RWPE2 (cell line): ENCODE data around the gene STK24.
A peak's percentile ranks its signal among the peaks of the same experiment; 100 is the strongest.
"Not testable (repeated sequence)": the region's sequence is repeated elsewhere in the genome, so short reads cannot be mapped to it uniquely, and the experiment has no call there.

ENCODE experiments used
- ATAC-seq: fragments of 200-7000 bp; cut with Tn5 transposase; 3 replicates; pipeline ENCODE4 v1.9.1; 2021; ENCODE audit warnings: low read depth
- DNase-seq: peaks from one replicate; pipeline ENCODE4 v3.0.0-alpha.2; 2020; ENCODE audit warnings: low spot score
- H3K27ac ChIP-seq: fragments of 450-650 bp; 2 replicates; pipeline ENCODE4 v1.5.1; 2017; ENCODE audit warnings: mild to moderate bottlenecking; ENCODE audit not compliant: poor library complexity, severe bottlenecking
- H3K27me3 ChIP-seq: fragments of 250-450 bp; sonication (Bioruptor Pico); 2 replicates; pipeline ENCODE4 v1.5.1; 2021; ENCODE audit warnings: mild to moderate bottlenecking, moderate library complexity; ENCODE audit not compliant: insufficient read depth, poor library complexity, severe bottlenecking
- H3K36me3 ChIP-seq: fragments of 250-450 bp; sonication (Bioruptor Pico); 2 replicates; pipeline ENCODE4 v1.5.1; 2020; ENCODE audit warnings: low read depth, mild to moderate bottlenecking, moderate library complexity
- H3K4me1 ChIP-seq: fragments of 250-450 bp; sonication (Bioruptor Pico); 2 replicates; pipeline ENCODE4 v1.5.1; 2021; ENCODE audit warnings: mild to moderate bottlenecking, moderate library complexity; ENCODE audit not compliant: insufficient read depth, poor library complexity, severe bottlenecking
- H3K4me3 ChIP-seq: fragments of 250-450 bp; sonication (Bioruptor Pico); 2 replicates; pipeline ENCODE4 v1.5.1; 2021; ENCODE audit warnings: mild to moderate bottlenecking, moderate library complexity; ENCODE audit not compliant: severe bottlenecking
- H3K9me3 ChIP-seq: fragments of 250-450 bp; sonication (Bioruptor Pico); 2 replicates; pipeline ENCODE4 v1.5.1; 2021; ENCODE audit warnings: mild to moderate bottlenecking, moderate library complexity; ENCODE audit not compliant: severe bottlenecking
- TF ChIP-seq, protein P1 (sequence below): fragments of 450-650 bp; IDR thresholded peaks from one replicate; pipeline ENCODE4 v1.5.1; 2017; ENCODE audit warnings: mild to moderate bottlenecking, moderate library complexity; ENCODE audit not compliant: poor library complexity, severe bottlenecking

STK24 gene

DNA sequence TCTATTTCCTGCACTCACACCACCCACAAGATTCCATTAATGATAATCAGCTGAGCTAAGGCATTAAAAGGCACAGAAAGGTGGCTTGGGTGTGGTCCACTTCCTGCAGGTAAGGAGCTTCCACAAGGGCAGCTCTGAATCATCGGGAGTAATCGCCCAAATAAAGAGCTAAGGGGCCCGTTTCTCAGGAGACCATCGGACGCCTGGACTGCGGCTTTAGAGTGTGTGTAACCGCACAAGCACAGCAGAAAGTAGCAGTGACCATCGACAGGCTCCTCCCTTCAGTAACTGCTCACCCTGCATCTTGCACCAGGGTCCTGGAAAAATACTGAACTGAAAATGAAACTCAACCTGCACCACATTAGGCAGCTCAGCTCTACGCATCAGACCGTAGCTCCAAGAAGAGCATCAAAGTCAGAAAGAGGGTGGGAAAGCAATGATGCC is 6.0 kb downstream of the STK24 start:
- H3K4me3 ChIP-seq, result peak overlapping the region; percentile 16
- H3K9me3 ChIP-seq, result no peaks in the 10 kb centered on the region
- peak overlapping the region; percentile 92 for H3K27ac ChIP-seq
- H3K36me3 ChIP-seq, result peaks cover 11% of the 10 kb centered on the region
- ATAC-seq (peak; percentile 80), DNase-seq (peak; percentile 79)
- TF ChIP-seq, protein P1, sequence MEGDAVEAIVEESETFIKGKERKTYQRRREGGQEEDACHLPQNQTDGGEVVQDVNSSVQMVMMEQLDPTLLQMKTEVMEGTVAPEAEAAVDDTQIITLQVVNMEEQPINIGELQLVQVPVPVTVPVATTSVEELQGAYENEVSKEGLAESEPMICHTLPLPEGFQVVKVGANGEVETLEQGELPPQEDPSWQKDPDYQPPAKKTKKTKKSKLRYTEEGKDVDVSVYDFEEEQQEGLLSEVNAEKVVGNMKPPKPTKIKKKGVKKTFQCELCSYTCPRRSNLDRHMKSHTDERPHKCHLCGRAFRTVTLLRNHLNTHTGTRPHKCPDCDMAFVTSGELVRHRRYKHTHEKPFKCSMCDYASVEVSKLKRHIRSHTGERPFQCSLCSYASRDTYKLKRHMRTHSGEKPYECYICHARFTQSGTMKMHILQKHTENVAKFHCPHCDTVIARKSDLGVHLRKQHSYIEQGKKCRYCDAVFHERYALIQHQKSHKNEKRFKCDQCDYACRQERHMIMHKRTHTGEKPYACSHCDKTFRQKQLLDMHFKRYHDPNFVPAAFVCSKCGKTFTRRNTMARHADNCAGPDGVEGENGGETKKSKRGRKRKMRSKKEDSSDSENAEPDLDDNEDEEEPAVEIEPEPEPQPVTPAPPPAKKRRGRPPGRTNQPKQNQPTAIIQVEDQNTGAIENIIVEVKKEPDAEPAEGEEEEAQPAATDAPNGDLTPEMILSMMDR, result no peak
- no peaks in the 10 kb centered on the region for H3K27me3 ChIP-seq
- peaks cover 65% of the 10 kb centered on the region for H3K4me1 ChIP-seq

DNA sequence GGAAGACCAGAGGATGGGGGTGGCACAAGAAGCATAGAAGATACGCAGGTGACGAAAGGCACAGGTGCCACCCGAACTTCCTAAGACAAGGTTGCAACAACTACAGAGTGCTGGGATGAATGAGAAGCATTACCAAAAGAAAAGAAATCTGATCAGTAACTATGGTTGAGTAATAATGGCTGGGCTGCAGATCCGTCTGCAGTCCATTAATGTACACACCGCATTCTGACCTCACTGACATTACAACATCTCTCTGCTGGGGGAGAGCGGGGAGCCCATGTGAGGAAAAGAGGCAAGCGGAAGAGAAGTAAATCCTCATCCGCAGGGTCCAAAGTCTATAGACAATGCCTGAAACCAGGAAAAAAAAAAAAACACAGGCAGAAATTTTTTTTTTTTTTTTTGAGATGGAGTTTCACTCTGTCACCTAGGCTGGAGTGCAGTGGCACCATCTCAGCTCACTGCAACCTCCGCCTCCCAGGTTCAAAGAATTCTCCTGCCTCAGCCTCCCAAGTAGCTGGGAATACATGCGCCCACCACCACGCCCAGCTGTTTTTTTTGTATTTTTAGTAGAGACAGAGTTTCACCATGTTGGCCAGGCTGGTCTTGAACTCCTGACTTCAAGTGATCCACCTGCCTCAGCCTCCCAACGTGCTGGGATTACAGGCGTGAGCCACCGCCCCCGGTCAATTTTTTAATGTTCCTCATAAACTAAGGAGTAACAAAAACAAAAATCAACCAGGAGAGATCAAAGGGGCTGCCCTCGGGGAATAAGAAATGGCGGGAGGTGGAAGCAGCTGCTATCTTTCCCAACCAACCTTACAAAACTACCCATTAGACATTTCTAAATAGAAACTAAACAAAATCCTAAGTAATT is 7.2 kb downstream of the STK24 start:
- not testable (repeated sequence) for ATAC-seq, DNase-seq, H3K4me3 ChIP-seq, H3K27me3 ChIP-seq, H3K9me3 ChIP-seq
- Histone ChIP-seq H3K4me1 (peaks cover 70% of the 10 kb centered on the region), H3K27ac (peak overlapping the region; percentile 92), H3K36me3 (peaks cover 16% of the 10 kb centered on the region)

DNA sequence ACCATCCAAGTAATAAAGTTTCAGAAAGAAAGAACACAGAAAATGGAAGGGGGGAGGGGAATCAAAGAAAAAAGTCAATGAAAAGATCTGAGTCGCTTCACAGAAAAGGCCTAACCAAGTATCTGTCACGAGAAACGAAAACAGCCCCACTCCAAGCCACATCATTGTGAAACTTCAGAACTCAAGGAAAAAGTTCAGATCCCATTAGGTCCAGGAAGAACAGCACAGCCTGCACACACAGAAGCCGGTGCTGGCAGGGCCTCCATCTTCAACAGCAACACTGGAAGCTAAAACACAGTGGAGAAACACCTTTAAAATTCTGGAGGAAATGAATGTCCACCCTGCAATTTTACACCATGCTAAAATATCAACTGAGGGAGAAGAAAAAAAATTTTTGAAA is 8.0 kb downstream of the STK24 start:
- Histone ChIP-seq H3K4me3 (no peak overlapping the region), H3K36me3 (peaks cover 16% of the 10 kb centered on the region), H3K27ac (no peak overlapping the region), H3K4me1 (peaks cover 71% of the 10 kb centered on the region), H3K27me3 (no peaks in the 10 kb centered on the region), H3K9me3 (no peaks in the 10 kb centered on the region)
- TF ChIP-seq, protein P1, result no peak
- ATAC-seq (no peak), DNase-seq (no peak)

DNA sequence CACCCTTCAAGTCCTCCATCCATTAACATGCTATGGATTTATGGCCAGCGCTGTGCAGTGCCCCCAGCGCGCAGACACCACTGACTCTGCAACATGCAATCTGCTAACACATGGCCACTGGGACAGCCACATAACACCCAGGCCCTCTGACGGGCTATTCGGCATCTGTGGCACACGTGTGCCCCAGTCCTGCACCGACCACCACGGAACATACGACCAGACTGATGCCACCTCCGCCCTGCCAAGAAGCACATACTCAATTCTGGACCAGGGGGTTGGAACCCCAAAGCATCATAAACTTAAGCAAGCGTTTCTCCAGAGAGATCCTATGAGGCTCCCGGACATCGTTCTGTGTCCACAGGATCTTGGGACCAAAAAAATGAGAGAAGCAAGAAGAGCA is 9.8 kb downstream of the STK24 start:
- DNase-seq (no peak), ATAC-seq (no peak)
- Histone ChIP-seq H3K36me3 (peaks cover 9% of the 10 kb centered on the region), H3K4me1 (peaks cover 64% of the 10 kb centered on the region), H3K4me3 (no peak overlapping the region), H3K27me3 (no peaks in the 10 kb centered on the region), H3K9me3 (no peaks in the 10 kb centered on the region), H3K27ac (no peak overlapping the region)
- TF ChIP-seq, protein P1, result no peak

DNA sequence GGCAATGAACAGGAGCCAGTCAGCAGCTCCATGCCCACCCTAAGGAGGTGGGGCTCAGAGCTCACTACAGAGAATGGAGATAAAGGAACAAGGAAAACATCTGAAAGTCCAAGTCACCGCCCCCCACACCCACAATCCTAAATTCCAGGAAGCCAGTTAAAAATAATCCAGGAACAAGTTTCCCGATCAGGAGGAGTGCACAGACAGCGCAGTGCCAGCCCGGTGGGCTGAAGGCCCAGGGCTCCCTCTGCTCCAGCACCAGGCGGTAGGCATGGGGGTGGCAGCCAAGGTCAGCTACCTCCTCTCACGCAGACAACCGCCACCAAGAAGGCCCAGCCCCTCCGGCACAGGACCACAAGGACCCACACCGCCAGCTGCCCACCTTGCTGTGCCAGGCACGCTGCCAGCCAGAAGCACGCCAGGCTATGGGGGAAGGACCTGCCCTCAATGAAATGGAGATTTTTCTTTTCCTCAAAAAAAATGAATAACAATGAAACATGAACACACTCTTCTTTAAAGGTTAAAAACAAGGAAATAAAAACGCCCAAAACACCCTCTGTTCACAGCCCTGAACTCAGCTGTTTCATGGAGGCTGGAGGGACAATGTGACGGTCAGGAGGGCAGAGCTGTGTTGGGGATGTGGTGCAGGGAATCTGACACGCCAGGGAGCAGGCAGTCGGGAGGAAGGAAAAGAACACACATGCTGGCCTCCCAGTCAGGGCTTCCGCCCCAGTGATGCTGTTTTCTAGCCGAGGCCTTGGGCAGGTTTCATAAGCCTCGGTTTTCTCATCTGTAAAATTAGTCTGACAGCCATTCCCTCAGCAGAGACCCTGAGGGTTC is 11.0 kb downstream of the STK24 start:
- no peaks in the 10 kb centered on the region for H3K27me3 ChIP-seq
- no peaks in the 10 kb centered on the region for H3K9me3 ChIP-seq
- H3K36me3 ChIP-seq, result peaks cover 14% of the 10 kb centered on the region
- TF ChIP-seq, protein P1, result no peak
- H3K27ac ChIP-seq, result peak overlapping the region; percentile 11
- H3K4me1 ChIP-seq, result peaks cover 55% of the 10 kb centered on the region
- ATAC-seq, result no peak
- no peak overlapping the region for H3K4me3 ChIP-seq
- DNase-seq, result no peak
